Neural progenitor cell (in vitro differentiated cells): ENCODE data around the gene PPIL4. TPM values are rescaled to one million over a fixed set of nuclear protein-coding genes. Genes with fewer than 3 reads are reported as not detected.

Experiments used
- DNase-seq: peaks from one replicate; pipeline ENCODE4 v3.0.0-alpha.2; 2016; ENCODE audit warnings: low spot score
- H2AFZ ChIP-seq: fragments of 200-600 bp; sonication (generic); replicated peaks from 2 replicates; pipeline ENCODE4 v1.6.1; 2016; ENCODE audit warnings: antibody characterized with exemption
- H3F3A ChIP-seq: fragments of 200-600 bp; sonication (generic); 2 replicates; pipeline ENCODE4 v1.6.1; 2016; ENCODE audit warnings: antibody characterized with exemption, low read depth
- H3K27ac ChIP-seq: fragments of 200-600 bp; sonication (generic); 2 replicates; pipeline ENCODE4 v1.5.1; 2016; ENCODE audit warnings: mild to moderate bottlenecking
- H3K27me3 ChIP-seq: fragments of 200-600 bp; sonication (generic); 2 replicates; pipeline ENCODE4 v1.6.1; 2016; ENCODE audit warnings: mild to moderate bottlenecking, moderate library complexity
- H3K36me3 ChIP-seq: fragments of 200-600 bp; sonication (generic); 2 replicates; pipeline ENCODE4 v1.5.1; 2016
- H3K4me1 ChIP-seq: fragments of 200-600 bp; sonication (generic); 2 replicates; pipeline ENCODE4 v1.6.1; 2016; ENCODE audit warnings: mixed run types
- H3K4me2 ChIP-seq: fragments of 200-600 bp; sonication (generic); 2 replicates; pipeline ENCODE4 v1.6.1; 2016
- H3K4me3 ChIP-seq: fragments of 200-600 bp; sonication (generic); 2 replicates; pipeline ENCODE4 v1.5.1; 2016
- H3K79me2 ChIP-seq: fragments of 200-600 bp; sonication (generic); 2 replicates; pipeline ENCODE4 v1.6.1; 2016; ENCODE audit warnings: low read depth
- H3K9ac ChIP-seq: fragments of 200-600 bp; sonication (generic); 2 replicates; pipeline ENCODE4 v1.6.1; 2016
- H3K9me3 ChIP-seq: fragments of 200-600 bp; sonication (generic); 2 replicates; pipeline ENCODE4 v1.5.1; 2016; ENCODE audit warnings: low read depth
- H4K20me1 ChIP-seq: fragments of 200-600 bp; sonication (generic); 2 replicates; pipeline ENCODE4 v1.6.1; 2016; ENCODE audit warnings: low read depth
- H3K27ac Mint-ChIP-seq: 3 replicates; pipeline ENCODE4 v1.8.0; 2021; ENCODE audit warnings: mixed read lengths
- H3K27me3 Mint-ChIP-seq: 2 replicates; pipeline ENCODE4 v1.8.0; 2022; ENCODE audit warnings: low read depth, mild to moderate bottlenecking, inconsistent platforms, moderate library complexity, mixed read lengths; ENCODE audit not compliant: insufficient read depth
- H3K36me3 Mint-ChIP-seq: 3 replicates; pipeline ENCODE4 v1.8.0; 2021; ENCODE audit warnings: mixed read lengths
- H3K4me1 Mint-ChIP-seq: 3 replicates; pipeline ENCODE4 v1.8.0; 2021; ENCODE audit warnings: mixed read lengths
- H3K4me3 Mint-ChIP-seq: 3 replicates; pipeline ENCODE4 v1.8.0; 2021; ENCODE audit warnings: mild to moderate bottlenecking, moderate library complexity, mixed read lengths
- H3K9me3 Mint-ChIP-seq: 3 replicates; pipeline ENCODE4 v1.8.0; 2020; ENCODE audit warnings: mixed read lengths
- CTCF ChIP-seq: fragments of 200-600 bp; sonication (generic); IDR thresholded peaks from 2 replicates; pipeline ENCODE4 v1.5.1; 2017; ENCODE audit warnings: antibody characterized with exemption, mild to moderate bottlenecking
- EZH2 ChIP-seq: fragments of 200-600 bp; sonication (generic); IDR thresholded peaks from 2 replicates; pipeline ENCODE4 v1.6.1; 2017; ENCODE audit warnings: antibody characterized with exemption, mild to moderate bottlenecking, moderate library complexity
- EZH2phosphoT487 ChIP-seq: fragments of 200-600 bp; sonication (generic); IDR thresholded peaks from 2 replicates; pipeline ENCODE4 v1.6.1; 2017; ENCODE audit warnings: antibody characterized with exemption
- small RNA-seq: library from RNA; depleted of rRNA; stranded (forward); fragments of <200 nt; gene quantifications from one replicate; pipeline ENCODE3, GENCODE V24; 2015
- total RNA-seq: library from RNA; depleted of rRNA; stranded (reverse); fragments of >200 nt; gene quantifications from 2 replicates; pipeline ENCODE4 v1.2.3, GENCODE V29; 2015; ENCODE audit warnings: low replicate concordance

The PPIL4 gene
- total RNA-seq, 1 donor from 2014 or later = 80.6 TPM

- Mint-ChIP-seq H3K4me1 (peaks cover 8% of the 10 kb centered on the region), H3K9me3 (no peaks in the 10 kb centered on the region), H3K36me3 (no peaks in the 10 kb centered on the region), H3K4me3 (peak overlapping the region; percentile 58), H3K27me3 (peaks cover 8% of the 10 kb centered on the region), H3K27ac (peak overlapping the region; percentile 54)
- no peak overlapping the region for H3K9ac ChIP-seq
- no peak overlapping the region for H3K4me2 ChIP-seq
- no peak overlapping the region for H2AFZ ChIP-seq
- no peaks in the 10 kb centered on the region for H3K79me2 ChIP-seq
- H3F3A ChIP-seq = no peaks in the 10 kb centered on the region
- H3K9me3 ChIP-seq = no peaks in the 10 kb centered on the region
- H3K4me3 ChIP-seq = no peak overlapping the region
- DNase-seq = no peak
- H4K20me1 ChIP-seq = no peaks in the 10 kb centered on the region
- no peaks in the 10 kb centered on the region for H3K36me3 ChIP-seq
- peaks cover 10% of the 10 kb centered on the region for H3K4me1 ChIP-seq
- no peak for TF ChIP-seq EZH2
- TF ChIP-seq EZH2phosphoT487 = no peak
- no peak for TF ChIP-seq CTCF
- peaks cover 44% of the 10 kb centered on the region for H3K27me3 ChIP-seq
- no peak overlapping the region for H3K27ac ChIP-seq
Measured at GRCh38 chr6:149455031-149455732, 90.7 kb downstream of the PPIL4 start.

Small RNA genes within 50 kb of the gene (small RNA-seq; reads per million reads assigned to genes)
- not detected for gene RF00410
- gene RNU7-3P = not detected

Other genes with a start within 250 kb of the PPIL4 start
- gene TAB2, start 228.3 kb downstream of the PPIL4 start, total RNA-seq = 49.2 and 70.9 TPM in 2 replicates
- gene SUMO4, start 145.8 kb downstream of the PPIL4 start, total RNA-seq = 0.82 and 2.3 TPM in 2 replicates
- gene ZC3H12D, start 61.0 kb downstream of the PPIL4 start, total RNA-seq = 0.03 TPM in 1 of 2 replicates, not detected in the other
- 26.9 and 35.7 TPM in 2 replicates for gene GINM1, start 20.3 kb upstream of the PPIL4 start, total RNA-seq
- 18.9 and 20.2 TPM in 2 replicates for gene KATNA1, start 102.7 kb upstream of the PPIL4 start, total RNA-seq
- 21.1 and 28.0 TPM in 2 replicates for gene LATS1, start 172.1 kb upstream of the PPIL4 start, total RNA-seq
- 84.5 and 107 TPM in 2 replicates for gene NUP43, start 200.5 kb upstream of the PPIL4 start, total RNA-seq
- gene PCMT1, start 203.7 kb upstream of the PPIL4 start, total RNA-seq = 112 and 133 TPM in 2 replicates